Motor neuron (in vitro differentiated cells): Measurements from ENCODE around the gene G3BP1. TPM values are rescaled to one million over a fixed set of nuclear protein-coding genes. Genes with fewer than 3 reads are reported as not detected.

Source experiments
- ATAC-seq, 8 experiments: fragments of 200-7000 bp; cut with Tn5 transposase; replicated peaks in 6 of 8; 2 replicates each; pipeline ENCODE4 v1.8.0; 2021; ENCODE audit warnings: mild to moderate bottlenecking in 8 of 8, moderate library complexity in 8 of 8
- H3K27ac ChIP-seq, 2 donors: fragments of 250-450 bp; sonication (Bioruptor Pico); 2 replicates each; pipeline ENCODE4 v1.9.0; 2021; ENCODE audit warnings: antibody characterized with exemption in 2 of 2, mild to moderate bottlenecking in 2 of 2, moderate library complexity in 1 of 2
- H3K4me1 ChIP-seq, 2 donors: fragments of 250-450 bp; sonication (Bioruptor Pico); replicated peaks in 1 of 2; 2 replicates each; pipeline ENCODE4 v1.6.1; 2021; ENCODE audit warnings: antibody characterized with exemption in 2 of 2, mild to moderate bottlenecking in 2 of 2, moderate library complexity in 1 of 2
- H3K4me3 ChIP-seq, 5 donors: fragments of 250-450 bp; sonication (Bioruptor Pico); 2 replicates each; pipeline ENCODE4 v1.9.0; 2021; ENCODE audit warnings: antibody characterized with exemption in 5 of 5, mild to moderate bottlenecking in 5 of 5, moderate library complexity in 4 of 5
- WGBS, 10 experiments: fragments of 450-650 bp; shearing (Covaris generic); methylation state at CpG; one replicate each; pipeline ENCODE4 v1.0.0; 2022; 5-methylcytosine and 5-hydroxymethylcytosine counted together
- in situ Hi-C, 9 experiments: fragments of 400-800 bp; cut with MboI; loops; one replicate each; pipeline ENCODE4 v1.15.0; 2021; ENCODE audit warnings: low sequenced_read_pairs in 9 of 9, low pct_unique_long_range_greater_than_20kb in 2 of 9; ENCODE audit not compliant: unreplicated experiment in 9 of 9
- total RNA-seq, 8 experiments: library from RNA; unstranded; fragments of 300-600 nt; gene quantifications; 2 replicates each; pipeline versions ENCODE4 v1.2.3 to v1.2.4, GENCODE V29; 2022

Gene G3BP1
- total RNA-seq, 8 experiments from 2014 or later, result 54.3 to 186 (median 112) TPM

- in situ Hi-C loops, result loop anchor here in 3 of 9 experiments (5.0 to 10.0 kb wide), 2 partner anchors 76 to 83 kb away; no protein-coding TSS in a partner anchor
- H3K4me1 ChIP-seq, result peaks cover 5 to 8% of the 10 kb centered on the region in 2 donors
- no peak overlapping the region for H3K27ac ChIP-seq
- peak; percentile 64 to 80 (median 74) for ATAC-seq
- no peak overlapping the region for H3K4me3 ChIP-seq
- 0 to 45% (median 5%) methylated on average over 2 to 6 of the region's 11 CpGs; no CpG with 5 or more reads in 4 of the 10 experiments for whole genome bisulfite sequencing, 10 experiments
Measured at GRCh38 chr5:151740336-151740942, 31.3 kb upstream of the G3BP1 start.

DNA sequence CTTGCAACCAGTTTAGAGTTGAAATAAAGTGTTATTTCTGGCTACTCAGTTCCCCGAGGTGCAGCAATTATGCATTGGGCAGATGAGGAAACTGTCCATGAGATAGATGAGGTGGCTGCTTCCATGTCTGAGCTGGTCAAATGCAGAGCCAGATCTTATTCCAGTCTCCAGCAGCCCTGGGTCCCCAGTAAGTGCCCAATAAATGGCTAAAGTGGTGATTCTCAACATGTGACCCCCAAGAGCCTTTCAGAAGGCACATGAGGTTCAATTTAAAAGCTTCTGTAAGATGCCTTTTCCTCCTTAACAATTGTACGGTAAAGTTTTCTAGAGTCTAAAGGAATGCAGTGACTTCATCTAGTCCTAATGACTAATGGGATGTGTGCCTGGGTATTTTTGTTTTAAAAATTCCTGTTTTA, 30.8 kb upstream of the G3BP1 start:
- in situ Hi-C loops, result loop anchor here in 3 of 9 experiments (5.0 to 10.0 kb wide), 2 partner anchors 76 to 84 kb away; no protein-coding TSS in a partner anchor
- Histone ChIP-seq H3K4me3 (no peak overlapping the region), H3K27ac (no peak overlapping the region), H3K4me1 (peaks cover 5 to 8% of the 10 kb centered on the region in 2 donors)
- WGBS, 10 experiments, result 7 to 100% (median 24%) methylated on average over 1 to 2 of the region's 2 CpGs; no CpG with 5 or more reads in 1 of the 10 experiments
- no peak for ATAC-seq

GRCh38 chr5:151741678-151742423, 29.9 kb upstream of the G3BP1 start:
- no peak overlapping the region for H3K27ac ChIP-seq
- in situ Hi-C loops, result loop anchor here in 3 of 9 experiments (5.0 to 10.0 kb wide), 2 partner anchors 77 to 85 kb away; no protein-coding TSS in a partner anchor
- no peak overlapping the region for H3K4me3 ChIP-seq
- H3K4me1 ChIP-seq, result peaks cover 5 to 8% of the 10 kb centered on the region in 2 donors
- 20 to 100% (median 91%) methylated on average over 2 to 5 of the region's 6 CpGs; no CpG with 5 or more reads in 2 of the 10 experiments for whole genome bisulfite sequencing, 10 experiments
- no peak for ATAC-seq

DNA sequence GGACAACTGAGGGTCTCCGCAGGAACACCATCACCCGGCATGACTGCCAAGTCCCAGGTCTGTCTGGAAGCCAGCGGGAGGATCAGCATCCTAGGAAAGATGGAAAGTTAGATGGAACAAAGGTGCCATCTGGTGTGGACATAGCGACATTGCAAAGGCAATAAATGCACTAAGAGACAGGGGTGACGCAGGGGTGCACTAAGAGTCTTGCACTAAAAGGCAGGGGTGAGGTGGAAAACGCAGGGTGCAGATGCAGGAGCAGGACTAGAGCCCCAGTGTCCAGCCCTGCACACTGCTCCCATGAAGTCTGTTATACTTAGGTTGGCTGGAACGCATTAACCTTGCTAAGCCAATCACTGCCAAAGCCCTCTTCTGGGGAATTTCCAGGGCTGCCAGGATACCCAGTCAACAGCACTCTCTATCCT, 28.9 kb upstream of the G3BP1 start:
- Histone ChIP-seq H3K4me3 (no peak overlapping the region), H3K4me1 (peaks cover 5 to 8% of the 10 kb centered on the region in 2 donors), H3K27ac (no peak overlapping the region)
- in situ Hi-C loops, result loop anchor here in 3 of 9 experiments (5.0 to 10.0 kb wide), 2 partner anchors 78 to 86 kb away; no protein-coding TSS in a partner anchor
- 11 to 81% (median 33%) methylated on average over 1 to 4 of the region's 7 CpGs; no CpG with 5 or more reads in 4 of the 10 experiments for WGBS, 10 experiments
- peak in 6 of 8 experiments; percentile 50 to 73 (median 70) for ATAC-seq

- 83 to 100% (median 100%) methylated on average over 1 of the region's 1 CpG; no CpG with 5 or more reads in 2 of the 10 experiments for WGBS, 10 experiments
- no peak overlapping the region for H3K27ac ChIP-seq
- in situ Hi-C loops, result loop anchor here in 3 of 9 experiments (5.0 to 10.0 kb wide), 2 partner anchors 79 to 86 kb away; no protein-coding TSS in a partner anchor
Measured at GRCh38 chr5:151743530-151743929, 28.2 kb upstream of the G3BP1 start.

DNA sequence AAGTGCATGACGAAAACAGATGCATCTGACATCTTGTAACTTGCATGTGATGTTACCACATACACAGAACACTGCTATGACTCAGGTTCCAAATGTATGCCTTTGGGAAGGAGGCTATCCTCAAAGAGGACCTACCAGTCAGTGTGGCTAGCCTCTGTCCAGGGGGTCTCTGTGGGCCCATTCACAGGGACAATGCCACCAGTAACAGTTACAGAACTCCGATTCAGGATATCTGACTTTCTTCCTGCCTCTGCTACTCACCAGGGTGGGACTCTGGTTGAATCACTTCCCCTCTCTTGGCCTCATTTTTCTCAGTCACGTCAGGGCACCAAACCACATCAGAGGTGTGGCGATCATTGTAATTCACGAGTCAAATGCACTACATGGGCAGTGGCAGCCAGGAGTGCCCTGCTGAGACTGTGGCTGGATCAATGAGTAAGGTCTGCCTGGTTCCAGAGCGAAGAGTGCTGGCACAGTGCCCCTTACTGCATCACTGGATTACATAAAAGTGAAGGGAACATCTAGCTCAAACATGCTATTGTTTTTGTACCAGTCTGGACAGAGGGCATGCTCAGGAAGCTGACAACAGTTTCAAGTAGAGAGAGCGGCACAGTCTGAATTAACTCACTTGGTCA, 26.6 kb upstream of the G3BP1 start:
- H3K4me1 ChIP-seq, result peaks cover 4 to 6% of the 10 kb centered on the region in 2 donors
- no peak overlapping the region for H3K4me3 ChIP-seq
- ATAC-seq, result peak in 2 of 8 experiments; percentile 51 to 62
- H3K27ac ChIP-seq, result no peak overlapping the region
- in situ Hi-C loops, result loop anchor here in 1 of 9 experiments (10.0 kb wide), 1 partner anchor 80 kb away; no protein-coding TSS in a partner anchor
- WGBS, 10 experiments, result 0 to 94% (median 68%) methylated on average over 1 to 4 of the region's 7 CpGs; no CpG with 5 or more reads in 2 of the 10 experiments

More at GRCh38 chr5:151743530-151743929, 28.2 kb upstream of the G3BP1 start:
- Histone ChIP-seq H3K4me3 (no peak overlapping the region), H3K4me1 (peaks cover 5 to 8% of the 10 kb centered on the region in 2 donors)
- ATAC-seq, result no peak

GRCh38 chr5:151750121-151750520, 21.6 kb upstream of the G3BP1 start:
- Histone ChIP-seq H3K4me3 (no peak overlapping the region), H3K27ac (no peak overlapping the region), H3K4me1 (no peaks in the 10 kb centered on the region)
- WGBS, 10 experiments, result 80 to 100% (median 93%) methylated on average over 1 to 4 of the region's 4 CpGs
- ATAC-seq, result no peak
- in situ Hi-C loops, result no loop called here

DNA sequence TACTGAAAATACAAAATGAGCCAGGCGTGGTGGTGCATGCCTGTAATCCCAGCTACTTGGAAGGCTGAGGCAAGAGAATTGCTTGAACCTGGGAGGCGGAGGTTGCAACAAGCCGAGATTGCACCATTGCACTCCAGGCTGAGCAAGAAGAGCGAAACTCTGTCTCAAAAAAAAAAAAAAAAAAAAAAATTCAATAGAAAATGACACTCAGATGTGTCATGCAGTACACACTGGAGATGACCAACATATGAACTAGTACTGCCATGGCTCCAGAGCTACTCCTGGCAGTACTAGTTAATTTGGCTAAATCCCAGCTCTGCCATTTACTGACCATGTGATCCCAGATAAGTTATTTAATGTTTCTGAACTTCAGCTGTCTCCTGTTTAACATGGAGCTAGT, 20.7 kb upstream of the G3BP1 start:
- 82 to 100% (median 100%) methylated on average over 1 to 3 of the region's 4 CpGs; no CpG with 5 or more reads in 4 of the 10 experiments for WGBS, 10 experiments

DNA sequence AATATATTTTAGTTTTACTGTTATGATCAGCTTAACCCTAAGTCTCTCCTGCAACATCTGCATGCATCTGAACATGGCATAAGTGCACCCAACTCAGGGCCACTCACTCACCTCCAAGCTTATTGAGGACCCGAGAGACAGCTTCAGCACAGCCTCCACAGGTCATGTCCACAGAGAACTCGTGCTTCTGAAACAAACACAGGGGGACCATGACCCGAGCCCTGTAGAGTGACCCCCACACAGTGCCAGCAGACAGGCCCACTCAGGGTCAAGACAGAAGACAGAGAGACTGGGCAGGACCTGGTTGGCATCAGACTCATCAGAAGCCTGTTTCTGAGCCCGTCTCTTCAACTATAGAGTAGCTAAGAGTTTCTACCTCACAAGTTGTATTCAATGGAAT, 20.2 kb upstream of the G3BP1 start:
- ATAC-seq, result no peak
- Histone ChIP-seq H3K27ac (no peak overlapping the region), H3K4me1 (no peaks in the 10 kb centered on the region), H3K4me3 (no peak overlapping the region)
- WGBS, 10 experiments, result 92 to 100% (median 93%) methylated on average over 1 to 4 of the region's 4 CpGs; no CpG with 5 or more reads in 7 of the 10 experiments
- in situ Hi-C loops, result no loop called here

More for the DNA sequence above, 20.7 kb upstream of the G3BP1 start:
- Histone ChIP-seq H3K4me1 (no peaks in the 10 kb centered on the region), H3K4me3 (no peak overlapping the region), H3K27ac (no peak overlapping the region)
- in situ Hi-C loops, result no loop called here
- ATAC-seq, result no peak

GRCh38 chr5:151755383-151755782, 16.4 kb upstream of the G3BP1 start:
- no peak overlapping the region for H3K4me3 ChIP-seq
- WGBS, 10 experiments, result 50 to 100% (median 92%) methylated on average over 1 to 3 of the region's 3 CpGs; no CpG with 5 or more reads in 3 of the 10 experiments
- in situ Hi-C loops, result no loop called here
- peaks cover 12 to 18% of the 10 kb centered on the region in 2 donors for H3K4me1 ChIP-seq
- no peak for ATAC-seq
- H3K27ac ChIP-seq, result no peak overlapping the region

DNA sequence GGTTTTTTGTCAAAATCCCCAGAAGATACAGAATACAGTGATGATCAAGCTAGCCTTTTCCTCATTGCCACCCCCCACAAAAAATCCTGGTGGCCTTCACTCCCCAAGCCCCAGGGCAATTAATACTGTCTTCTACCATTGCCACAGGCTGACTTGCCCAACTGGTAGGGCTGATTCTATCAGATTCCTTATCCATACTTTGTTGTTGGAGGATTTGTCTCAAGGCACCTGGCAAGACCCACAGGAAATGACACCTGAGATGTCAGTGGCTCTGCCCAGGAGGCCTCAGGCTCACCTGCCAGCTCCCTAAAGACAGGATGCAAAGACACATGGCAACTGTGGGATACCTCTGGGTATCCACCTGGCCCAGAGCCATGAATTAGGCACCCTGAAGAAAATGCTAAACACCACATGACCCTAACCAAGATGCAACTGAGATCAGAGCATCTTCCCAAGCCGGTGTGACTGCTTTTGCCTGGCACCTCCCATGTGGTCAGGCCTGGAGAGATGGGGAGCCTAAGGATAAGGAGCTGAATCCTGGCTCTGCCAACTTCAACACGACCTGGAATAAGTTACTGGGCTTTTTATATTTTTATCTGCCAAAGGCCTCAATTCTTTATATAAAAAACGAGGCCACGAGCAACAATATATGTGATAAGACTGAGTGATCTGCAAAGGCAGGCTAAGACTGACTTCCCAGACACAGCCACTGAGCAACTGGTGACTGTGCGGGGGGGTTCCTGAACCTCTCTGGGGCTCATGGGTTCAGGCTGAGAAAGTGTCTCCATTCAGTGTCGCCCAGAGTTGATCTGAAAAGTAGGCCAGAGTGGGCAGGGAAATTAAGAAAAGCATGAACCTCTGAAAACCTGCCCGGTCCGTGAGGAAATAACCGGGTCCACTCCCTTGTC, 14.3 kb upstream of the G3BP1 start:
- WGBS, 10 experiments, result 0 to 39% (median 13%) methylated on average over 1 to 7 of the region's 9 CpGs; no CpG with 5 or more reads in 3 of the 10 experiments
- Histone ChIP-seq H3K4me1 (peaks cover 12 to 18% of the 10 kb centered on the region in 2 donors), H3K4me3 (peak overlapping the region; percentile 61 to 96 (median 79)), H3K27ac (peak overlapping the region in 1 of 2 donors; percentile 77)
- ATAC-seq, result peak in 2 of 8 experiments; percentile 5 to 23
- in situ Hi-C loops, result no loop called here

GRCh38 chr5:151758141-151758429, 13.7 kb upstream of the G3BP1 start:
- WGBS, 10 experiments, result 0% methylated on average over 2 to 3 of the region's 11 CpGs; no CpG with 5 or more reads in 8 of the 10 experiments
- Histone ChIP-seq H3K4me1 (peaks cover 12 to 18% of the 10 kb centered on the region in 2 donors), H3K27ac (peak overlapping the region; percentile 47 to 77), H3K4me3 (peak overlapping the region; percentile 61 to 96 (median 79))
- in situ Hi-C loops, result no loop called here
- ATAC-seq, result peak; percentile 38 to 67 (median 49)
